Omental fat pad (tissue), 4 donors: ENCODE measurements around the gene INSIG2. TPM values are rescaled to one million over a fixed set of nuclear protein-coding genes. Genes with fewer than 3 reads are reported as not detected.

Experiments used
- ATAC-seq: fragments of 150-250 bp; one replicate; pipeline ENCODE4 v1.9.1; 2016; ENCODE audit warnings: mild to moderate bottlenecking, moderate library complexity; ENCODE audit not compliant: low FRiP score
- DNase-seq: peaks from one replicate; pipeline ENCODE4 v3.0.0-alpha.2; 2019; ENCODE audit warnings: low spot score
- total RNA-seq, 4 donors: library from RNA; depleted of rRNA; stranded (reverse); fragments of >200 nt; gene quantifications; one replicate each; pipeline ENCODE4 v1.1.0, GENCODE V29; 2016
- TF ChIP-seq, protein P1 (sequence below), 3 donors: fragments of 450-650 bp; IDR thresholded peaks; one replicate each; pipeline ENCODE4 v1.5.1; 2016 to 2017; ENCODE audit warnings: antibody characterized with exemption in 3 of 3, mild to moderate bottlenecking in 3 of 3, moderate library complexity in 2 of 3

INSIG2 gene
- total RNA-seq, 4 donors from 2014 or later = 5.3 to 15.9 (median 9.7) TPM

DNA sequence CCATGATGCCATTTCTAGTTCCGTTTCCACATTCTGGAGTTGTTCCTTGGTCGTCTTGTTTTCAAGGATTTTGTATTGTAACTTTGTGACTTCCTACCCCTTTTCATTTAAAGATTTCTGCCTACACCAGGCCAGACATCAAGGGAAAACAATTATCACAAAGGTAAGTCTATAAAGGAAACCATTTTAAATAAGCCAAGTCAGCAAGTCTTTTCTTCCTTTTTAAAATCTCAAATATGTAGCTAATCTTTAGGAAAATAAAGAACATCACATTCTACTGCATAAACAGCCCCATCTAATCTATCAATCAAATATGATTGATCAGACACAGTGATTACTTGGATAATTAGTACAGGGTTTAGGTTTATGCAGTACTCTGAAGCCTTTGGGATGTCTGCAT lies 35.8 kb upstream of the INSIG2 start:
- TF ChIP-seq, protein P1, sequence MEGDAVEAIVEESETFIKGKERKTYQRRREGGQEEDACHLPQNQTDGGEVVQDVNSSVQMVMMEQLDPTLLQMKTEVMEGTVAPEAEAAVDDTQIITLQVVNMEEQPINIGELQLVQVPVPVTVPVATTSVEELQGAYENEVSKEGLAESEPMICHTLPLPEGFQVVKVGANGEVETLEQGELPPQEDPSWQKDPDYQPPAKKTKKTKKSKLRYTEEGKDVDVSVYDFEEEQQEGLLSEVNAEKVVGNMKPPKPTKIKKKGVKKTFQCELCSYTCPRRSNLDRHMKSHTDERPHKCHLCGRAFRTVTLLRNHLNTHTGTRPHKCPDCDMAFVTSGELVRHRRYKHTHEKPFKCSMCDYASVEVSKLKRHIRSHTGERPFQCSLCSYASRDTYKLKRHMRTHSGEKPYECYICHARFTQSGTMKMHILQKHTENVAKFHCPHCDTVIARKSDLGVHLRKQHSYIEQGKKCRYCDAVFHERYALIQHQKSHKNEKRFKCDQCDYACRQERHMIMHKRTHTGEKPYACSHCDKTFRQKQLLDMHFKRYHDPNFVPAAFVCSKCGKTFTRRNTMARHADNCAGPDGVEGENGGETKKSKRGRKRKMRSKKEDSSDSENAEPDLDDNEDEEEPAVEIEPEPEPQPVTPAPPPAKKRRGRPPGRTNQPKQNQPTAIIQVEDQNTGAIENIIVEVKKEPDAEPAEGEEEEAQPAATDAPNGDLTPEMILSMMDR (IDR thresholded peaks at IDR 0.05) = no peak
- ATAC-seq (no peak), DNase-seq (no peak)

DNA sequence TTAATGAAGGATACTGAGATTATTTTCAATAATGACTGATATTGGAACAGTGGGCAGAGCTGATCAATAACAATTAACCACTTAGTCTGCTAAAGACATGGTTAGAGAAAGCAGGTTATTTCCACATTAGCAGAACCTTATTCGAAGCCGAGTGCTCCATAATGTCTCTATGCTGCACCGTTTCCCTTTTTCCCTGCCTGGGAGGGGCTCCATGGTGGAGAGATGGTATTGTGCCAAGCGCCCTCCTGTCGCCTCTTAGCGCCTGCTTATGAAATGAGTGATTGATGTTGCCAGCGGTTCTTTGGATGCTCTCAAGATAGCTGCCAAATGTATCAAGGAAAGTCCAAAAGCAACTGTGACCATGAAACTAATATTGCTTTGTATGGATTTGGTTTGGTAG lies 34.6 kb upstream of the INSIG2 start:
- DNase-seq = no peak
- TF ChIP-seq, protein P1 (IDR thresholded peaks at IDR 0.05) = no peak
- no peak for ATAC-seq

DNA sequence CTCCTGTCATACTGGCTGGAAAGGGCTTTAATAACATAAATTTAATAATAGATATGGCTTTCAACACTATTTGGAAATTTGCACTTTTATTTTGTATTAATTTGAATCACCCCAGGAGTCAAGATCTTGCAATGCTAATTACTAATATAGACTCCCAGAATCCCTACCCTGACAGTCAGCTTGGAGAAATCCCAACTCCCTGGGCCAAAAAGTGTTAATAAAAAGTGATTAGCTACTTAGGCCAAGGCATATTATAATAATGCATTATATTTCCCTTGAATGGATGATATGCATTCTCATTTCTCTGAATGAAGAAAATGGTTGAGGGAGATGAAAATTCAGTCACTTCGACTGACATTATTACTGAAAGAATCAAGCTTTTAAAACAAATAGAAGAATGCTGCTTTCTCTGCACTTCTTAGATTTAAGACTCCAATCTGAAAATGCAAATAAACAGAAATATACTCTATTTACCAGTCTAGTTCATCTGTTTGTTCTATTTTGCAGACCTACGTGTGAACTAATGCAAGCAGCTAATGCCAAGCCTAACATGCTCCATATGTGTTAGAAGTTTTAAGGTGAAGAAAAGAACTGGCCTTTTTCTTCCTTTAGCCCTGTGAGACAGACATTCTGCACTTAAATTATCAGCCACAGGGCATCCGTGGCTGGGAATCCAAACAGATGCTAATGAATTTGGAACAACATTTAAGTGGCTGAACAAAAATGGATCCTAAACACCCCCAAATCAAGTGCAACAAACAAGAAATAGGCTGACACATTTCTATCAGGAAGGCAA lies 33.9 kb upstream of the INSIG2 start:
- ATAC-seq = no peak
- DNase-seq = no peak
- TF ChIP-seq, protein P1 (IDR thresholded peaks at IDR 0.05) = no peak

DNA sequence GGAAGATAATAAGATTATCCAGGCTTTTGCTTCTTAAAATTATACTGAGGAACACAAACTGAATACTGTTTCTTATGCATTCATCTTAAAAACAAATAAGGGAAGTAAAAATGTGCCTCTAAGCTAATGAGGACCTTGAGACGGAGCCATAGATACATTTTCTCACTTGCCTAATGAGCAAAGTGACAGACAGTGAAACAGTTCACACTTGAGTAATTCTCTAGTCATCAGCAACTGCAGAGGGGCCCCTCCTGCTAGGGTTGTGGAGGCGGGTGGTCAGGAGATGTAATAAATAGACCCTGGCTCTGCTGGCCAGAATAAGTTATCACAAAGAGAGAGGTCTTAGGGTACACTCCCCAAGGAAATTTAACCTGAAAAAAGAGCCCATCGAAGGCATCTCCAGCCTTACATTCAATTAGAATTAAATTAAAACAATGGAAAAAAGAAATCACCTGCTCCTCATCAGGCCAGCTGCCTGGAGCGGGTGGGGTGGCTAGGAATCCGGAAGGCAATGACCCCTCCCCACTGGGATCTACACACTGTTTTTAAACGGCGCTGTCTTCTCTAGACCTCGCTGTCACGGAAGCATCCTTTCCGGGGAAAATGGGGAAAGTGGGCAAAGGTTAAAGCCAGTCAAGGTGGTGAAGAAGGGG lies 32.6 kb upstream of the INSIG2 start:
- no peak for DNase-seq
- ATAC-seq = no peak

DNA sequence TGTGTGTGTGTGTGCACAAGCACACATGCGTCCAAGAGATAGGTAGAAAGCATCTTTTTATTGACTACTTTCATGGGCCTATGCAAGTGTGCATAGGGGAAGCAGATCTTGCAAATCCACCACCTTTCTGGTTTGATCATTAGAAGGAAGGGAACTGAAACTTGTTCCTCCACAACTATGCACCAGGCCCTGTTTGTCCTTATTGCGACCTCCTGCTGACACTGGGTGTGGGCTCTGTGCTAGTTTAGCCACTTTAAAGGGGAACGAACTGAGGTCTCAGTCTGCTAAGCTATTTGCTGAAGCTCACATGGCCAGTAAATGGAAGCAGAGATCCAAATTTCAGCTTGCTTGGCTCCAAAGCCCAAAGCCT lies 32.1 kb upstream of the INSIG2 start:
- TF ChIP-seq, protein P1 (IDR thresholded peaks at IDR 0.05) = no peak
- DNase-seq (no peak), ATAC-seq (no peak)

More for the DNA sequence above, 32.6 kb upstream of the INSIG2 start:
- TF ChIP-seq, protein P1 (IDR thresholded peaks at IDR 0.05) = no peak

DNA sequence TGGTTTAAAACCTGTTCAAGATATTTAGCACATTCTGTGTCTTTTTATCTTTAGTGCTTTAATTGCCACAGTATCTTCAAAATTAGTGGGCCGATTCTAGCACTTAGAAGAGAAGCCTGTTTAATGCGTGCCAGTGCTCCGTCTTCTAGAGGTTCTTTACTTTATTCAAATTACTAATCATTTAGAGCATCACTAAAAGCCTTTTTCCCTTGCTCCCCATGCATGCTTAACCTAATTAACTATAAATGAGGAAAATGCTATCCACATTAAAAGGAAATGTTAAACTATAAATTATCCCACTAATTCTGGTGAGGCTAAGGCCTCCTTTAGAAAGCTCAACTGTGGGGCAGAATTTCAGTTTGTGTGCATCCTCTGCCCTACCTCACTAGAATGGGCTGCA lies 31.5 kb upstream of the INSIG2 start:
- DNase-seq (no peak), ATAC-seq (no peak)
- TF ChIP-seq, protein P1 (IDR thresholded peaks at IDR 0.05) = no peak

DNA sequence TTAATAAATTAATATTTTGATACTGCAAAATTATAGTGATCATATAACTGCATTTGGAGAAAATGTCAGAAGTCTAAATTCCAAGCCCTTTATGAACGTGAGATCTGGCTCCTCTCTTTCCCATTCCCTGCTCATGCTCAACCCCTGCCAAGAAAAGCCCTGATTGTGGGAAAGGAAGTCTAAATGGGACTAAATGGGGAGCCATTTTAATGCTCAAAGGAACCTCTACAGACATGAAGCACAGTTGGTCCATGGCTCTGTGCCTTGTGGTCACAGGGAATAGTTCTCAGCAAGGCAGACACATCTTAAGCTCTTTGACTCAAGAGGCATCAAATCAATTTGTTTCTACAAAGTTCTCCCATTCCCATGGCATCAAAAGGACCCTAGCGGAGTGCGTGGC lies 29.3 kb upstream of the INSIG2 start:
- TF ChIP-seq, protein P1 (IDR thresholded peaks at IDR 0.05) = no peak
- DNase-seq (no peak), ATAC-seq (no peak)
